WTC11 (cell line): Measurements from ENCODE around the gene PIGK. TPM values are rescaled to one million over a fixed set of nuclear protein-coding genes. Genes with fewer than 3 reads are reported as not detected.

ENCODE experiments used
- ATAC-seq: fragments of 200-7000 bp; cut with Tn5 transposase; 2 replicates; pipeline ENCODE4 v1.10.0; 2021; ENCODE audit warnings: mild to moderate bottlenecking, moderate library complexity
- CTCF ChIA-PET: fragments of 300-600 bp; sonication (Branson Sonifier 250); formaldehyde crosslinking; loops from one replicate; lab custom pipeline; 2021; ENCODE audit warnings: antibody characterized with exemption; lab: Charles Lee
- POLR2A ChIA-PET: fragments of 350-600 bp; sonication (Branson Sonifier 250); formaldehyde crosslinking; loops from one replicate; lab custom pipeline; 2021; ENCODE audit warnings: antibody characterized with exemption; lab: Charles Lee
- DNase-seq: peaks from one replicate; pipeline ENCODE4 v3.0.0; 2021; ENCODE audit warnings: low spot score
- H3K27ac Mint-ChIP-seq: 2 replicates; pipeline ENCODE4 v1.8.0; 2021; ENCODE audit warnings: mixed read lengths
- H3K27me3 Mint-ChIP-seq: 2 replicates; pipeline ENCODE4 v1.8.0; 2021; ENCODE audit warnings: low read depth, mild to moderate bottlenecking, moderate library complexity, mixed read lengths
- H3K36me3 Mint-ChIP-seq: 2 replicates; pipeline ENCODE4 v1.8.0; 2021; ENCODE audit warnings: mixed read lengths
- H3K4me1 Mint-ChIP-seq: 2 replicates; pipeline ENCODE4 v1.8.0; 2022; ENCODE audit warnings: mixed read lengths
- H3K4me3 Mint-ChIP-seq: 2 replicates; pipeline ENCODE4 v1.8.0; 2021; ENCODE audit warnings: mild to moderate bottlenecking, moderate library complexity, mixed read lengths
- H3K9me3 Mint-ChIP-seq: 2 replicates; pipeline ENCODE4 v1.8.0; 2021; ENCODE audit warnings: mixed read lengths
- CREM ChIP-seq: sonication (generic); formaldehyde crosslinking; IDR thresholded peaks from 2 replicates; pipeline ENCODE4 v1.8.1; 2022; ENCODE audit warnings: mild to moderate bottlenecking, missing genetic modification reagents, moderate library complexity
- ETV6 ChIP-seq: sonication (generic); formaldehyde crosslinking; IDR thresholded peaks from 2 replicates; pipeline ENCODE4 v1.8.1; 2022; ENCODE audit warnings: mild to moderate bottlenecking, missing genetic modification reagents
- GRHL2 ChIP-seq: fragments of 250-450 bp; sonication (Bioruptor Pico); IDR thresholded peaks from 2 replicates; pipeline ENCODE4 v1.8.0; 2022; ENCODE audit warnings: mild to moderate bottlenecking, moderate library complexity; ENCODE audit not compliant: insufficient replicate concordance, severe bottlenecking
- HMGA2 ChIP-seq: fragments of 250-450 bp; sonication (Bioruptor Pico); IDR thresholded peaks from 2 replicates; pipeline ENCODE4 v1.4.0; 2021; ENCODE audit warnings: mild to moderate bottlenecking, moderate library complexity
- HMGXB4 ChIP-seq: sonication (generic); formaldehyde crosslinking; IDR thresholded peaks from 2 replicates; pipeline ENCODE4 v1.8.1; 2023; ENCODE audit warnings: mild to moderate bottlenecking, moderate library complexity, missing genetic modification reagents
- MAX ChIP-seq: sonication (generic); formaldehyde crosslinking; IDR thresholded peaks from 2 replicates; pipeline ENCODE4 v1.8.0; 2022; ENCODE audit warnings: mild to moderate bottlenecking, missing genetic modification reagents
- MYBL2 ChIP-seq: sonication (generic); formaldehyde crosslinking; IDR thresholded peaks from 2 replicates; pipeline ENCODE4 v1.8.1; 2023; ENCODE audit warnings: mild to moderate bottlenecking, moderate library complexity, missing genetic modification reagents
- NR1H2 ChIP-seq: sonication (generic); formaldehyde crosslinking; IDR thresholded peaks from 2 replicates; pipeline ENCODE4 v1.9.0; 2021; ENCODE audit warnings: mild to moderate bottlenecking, moderate library complexity, missing genetic modification reagents
- NR3C1 ChIP-seq: sonication (generic); formaldehyde crosslinking; conservative IDR thresholded peaks from 2 replicates; pipeline ENCODE4 v1.8.1; 2023; ENCODE audit warnings: low read depth, mild to moderate bottlenecking, missing genetic modification reagents
- RELA ChIP-seq: sonication (generic); formaldehyde crosslinking; IDR thresholded peaks from 2 replicates; pipeline ENCODE4 v1.8.1; 2022; ENCODE audit warnings: missing genetic modification reagents, mild to moderate bottlenecking, borderline replicate concordance
- SMAD3 ChIP-seq: sonication (generic); formaldehyde crosslinking; IDR thresholded peaks from 2 replicates; pipeline ENCODE4 v1.8.0; 2022; ENCODE audit warnings: missing genetic modification reagents, mild to moderate bottlenecking, borderline replicate concordance
- ZBTB43 ChIP-seq: sonication (generic); formaldehyde crosslinking; IDR thresholded peaks from 2 replicates; pipeline ENCODE4 v1.8.1; 2023; ENCODE audit warnings: mild to moderate bottlenecking, missing genetic modification reagents
- ZNF317 ChIP-seq: sonication (generic); formaldehyde crosslinking; IDR thresholded peaks from 2 replicates; pipeline ENCODE4 v1.8.1; 2023; ENCODE audit warnings: low read depth, mild to moderate bottlenecking, moderate library complexity, missing genetic modification reagents, borderline replicate concordance
- ZNF396 ChIP-seq: fragments of 250-450 bp; sonication (Bioruptor Pico); IDR thresholded peaks from 2 replicates; pipeline ENCODE4 v1.8.0; 2021; ENCODE audit warnings: mild to moderate bottlenecking, moderate library complexity, borderline replicate concordance
- ZNF416 ChIP-seq: fragments of 250-450 bp; sonication (Bioruptor Pico); IDR thresholded peaks from 2 replicates; pipeline ENCODE4 v1.9.0; 2021; ENCODE audit warnings: mild to moderate bottlenecking, inconsistent platforms
- ZNF425 ChIP-seq: fragments of 250-450 bp; sonication (Bioruptor Pico); conservative IDR thresholded peaks from 2 replicates; pipeline ENCODE4 v1.9.0; 2021; ENCODE audit warnings: mild to moderate bottlenecking
- ZNF671 ChIP-seq: fragments of 250-450 bp; sonication (Bioruptor Pico); IDR thresholded peaks from 2 replicates; pipeline ENCODE4 v1.8.0; 2021; ENCODE audit warnings: mild to moderate bottlenecking
- total RNA-seq: library from RNA; stranded (reverse); gene quantifications from 3 replicates; pipeline ENCODE4 v1.2.3, GENCODE V29; 2021
- TF ChIP-seq, protein P1 (sequence below): fragments of 250-450 bp; sonication (Bioruptor Pico); IDR thresholded peaks from 2 replicates; pipeline ENCODE4 v2.1.2; 2022; ENCODE audit warnings: mild to moderate bottlenecking, moderate library complexity
- TF ChIP-seq, protein P2 (sequence below): fragments of 250-450 bp; sonication (Bioruptor Pico); IDR thresholded peaks from 2 replicates; pipeline ENCODE4 v1.9.0; 2021; ENCODE audit warnings: mild to moderate bottlenecking

PIGK gene
- total RNA-seq, 1 experiment from 2014 or later: 20.5 TPM

DNA sequence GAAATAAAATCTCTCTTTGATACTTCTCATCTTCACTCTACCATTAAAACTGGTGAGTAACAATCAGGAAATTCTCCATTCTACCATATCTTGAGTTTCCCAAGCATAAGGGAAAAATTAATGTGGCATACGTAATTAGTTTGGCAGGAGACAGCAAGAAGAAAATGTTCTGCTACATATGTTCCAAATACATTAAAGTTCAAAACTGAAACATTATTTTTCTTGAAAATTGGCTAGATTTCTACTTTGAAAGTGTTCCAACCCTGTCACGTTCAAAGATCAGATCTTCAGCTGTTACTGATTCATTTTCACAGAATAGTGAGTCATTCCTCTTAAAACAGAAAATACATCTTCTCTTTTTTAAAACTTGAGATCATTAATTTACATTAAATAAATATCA, 48.5 kb downstream of the PIGK start:
- CTCF ChIA-PET: no interaction called here
- Mint-ChIP-seq H3K36me3 (peaks cover 34% of the 10 kb centered on the region), H3K4me1 (no peaks in the 10 kb centered on the region), H3K9me3 (peaks cover 41% of the 10 kb centered on the region), H3K27me3 (0 out of 2 replicates have a peak, but pooled peaks cover 3% of the 10 kb centered on the region), H3K4me3 (no peak overlapping the region), H3K27ac (no peak overlapping the region)
- ATAC-seq: no peak
- DNase-seq: no peak
- TF ChIP-seq ZNF671 (CRISPR knock-in tag) (no peak), MAX (CRISPR knock-in tag) (no peak), SMAD3 (CRISPR knock-in tag) (no peak), RELA (no peak), HMGXB4 (no peak), ZNF416 (CRISPR knock-in tag) (no peak)
- TF ChIP-seq, protein P1, sequence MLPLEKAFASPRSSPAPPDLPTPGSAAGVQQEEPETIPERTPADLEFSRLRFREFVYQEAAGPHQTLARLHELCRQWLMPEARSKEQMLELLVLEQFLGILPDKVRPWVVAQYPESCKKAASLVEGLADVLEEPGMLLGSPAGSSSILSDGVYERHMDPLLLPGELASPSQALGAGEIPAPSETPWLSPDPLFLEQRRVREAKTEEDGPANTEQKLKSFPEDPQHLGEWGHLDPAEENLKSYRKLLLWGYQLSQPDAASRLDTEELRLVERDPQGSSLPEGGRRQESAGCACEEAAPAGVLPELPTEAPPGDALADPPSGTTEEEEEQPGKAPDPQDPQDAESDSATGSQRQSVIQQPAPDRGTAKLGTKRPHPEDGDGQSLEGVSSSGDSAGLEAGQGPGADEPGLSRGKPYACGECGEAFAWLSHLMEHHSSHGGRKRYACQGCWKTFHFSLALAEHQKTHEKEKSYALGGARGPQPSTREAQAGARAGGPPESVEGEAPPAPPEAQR: no peak
- TF ChIP-seq, protein P2, sequence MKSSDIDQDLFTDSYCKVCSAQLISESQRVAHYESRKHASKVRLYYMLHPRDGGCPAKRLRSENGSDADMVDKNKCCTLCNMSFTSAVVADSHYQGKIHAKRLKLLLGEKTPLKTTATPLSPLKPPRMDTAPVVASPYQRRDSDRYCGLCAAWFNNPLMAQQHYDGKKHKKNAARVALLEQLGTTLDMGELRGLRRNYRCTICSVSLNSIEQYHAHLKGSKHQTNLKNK (CRISPR knock-in tag): no peak
- POLR2A ChIA-PET: no interaction called here

- ChIA-PET CTCF (no interaction called here), POLR2A (no interaction called here)
- no peak overlapping the region for H3K27ac Mint-ChIP-seq
- DNase-seq: no peak
- peaks cover 18% of the 10 kb centered on the region for H3K9me3 Mint-ChIP-seq
- H3K4me3 Mint-ChIP-seq: no peak overlapping the region
- H3K27me3 Mint-ChIP-seq: no peaks in the 10 kb centered on the region
- no peak for TF ChIP-seq CREM
- TF ChIP-seq ZNF396: no peak
- no peak for TF ChIP-seq MYBL2
- no peak for TF ChIP-seq ETV6
- no peak for TF ChIP-seq ZNF317 (CRISPR knock-in tag)
- TF ChIP-seq NR3C1 (CRISPR knock-in tag): no peak
- TF ChIP-seq ZNF425 (CRISPR knock-in tag): no peak
- TF ChIP-seq HMGA2 (CRISPR knock-in tag): no peak
- no peak for TF ChIP-seq GRHL2 (CRISPR knock-in tag)
- TF ChIP-seq ZBTB43 (CRISPR knock-in tag): no peak
- no peak for TF ChIP-seq NR1H2
- peaks cover 8% of the 10 kb centered on the region for H3K4me1 Mint-ChIP-seq
- no peak for ATAC-seq
- peaks cover 12% of the 10 kb centered on the region for H3K36me3 Mint-ChIP-seq
These were observed 50.9 kb downstream of the PIGK start for GRCh38 chr1:77168358-77168757.
